ENCODE measurements around the gene CENPS.
A peak's percentile ranks its signal among the peaks of the same experiment; 100 is the strongest.
"Not testable (repeated sequence)": the region's sequence is repeated elsewhere in the genome, so short reads cannot be mapped to it uniquely, and the experiment has no call there.

The CENPS gene

DNA sequence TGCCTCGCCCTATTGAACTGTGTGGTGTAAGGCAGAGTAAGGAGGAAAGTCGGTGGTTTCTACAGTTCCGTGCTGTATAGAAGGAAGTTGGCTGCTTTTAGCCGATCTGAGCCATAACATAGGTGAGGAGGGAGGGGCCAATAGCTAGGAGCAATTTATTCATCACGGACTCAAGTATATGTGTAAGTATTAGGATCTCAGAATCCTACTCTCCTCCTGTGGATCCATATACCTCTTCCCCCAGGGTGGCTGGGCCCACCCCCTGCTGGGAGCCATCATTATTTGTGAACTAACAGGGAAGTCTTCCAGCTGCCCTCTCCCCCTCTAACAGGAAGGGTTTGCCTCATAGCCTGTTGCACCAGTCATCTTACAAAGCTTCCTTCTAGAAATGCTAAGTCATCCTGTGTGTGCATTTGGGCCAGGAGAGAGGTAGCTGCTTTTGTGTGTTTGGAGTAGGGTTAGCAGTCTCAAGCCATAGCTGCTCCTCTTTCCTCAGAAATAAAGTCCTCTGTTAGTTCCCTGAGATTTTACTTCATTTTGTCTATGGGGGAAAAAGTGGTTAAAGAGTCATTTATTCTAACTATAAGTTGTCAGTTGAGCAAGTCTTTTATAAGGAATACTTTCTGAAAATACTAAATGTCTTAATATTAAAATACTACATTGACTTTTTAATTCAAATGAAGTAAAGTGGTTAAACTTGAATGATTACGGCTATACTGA, 14.9 kb upstream of the CENPS start:
- no CpG with 5 or more reads among the region's 6 CpGs for WGBS (ENCODE audit: extremely low coverage, insufficient coverage, insufficient read length)
- peaks cover 2% of the 10 kb centered on the region for H3K9me3 ChIP-seq (ENCODE audit: insufficient read depth, low read depth, low read length)
- peak overlapping the region; percentile 48 for H2BK12ac ChIP-seq (ENCODE audit: low read length)

DNA sequence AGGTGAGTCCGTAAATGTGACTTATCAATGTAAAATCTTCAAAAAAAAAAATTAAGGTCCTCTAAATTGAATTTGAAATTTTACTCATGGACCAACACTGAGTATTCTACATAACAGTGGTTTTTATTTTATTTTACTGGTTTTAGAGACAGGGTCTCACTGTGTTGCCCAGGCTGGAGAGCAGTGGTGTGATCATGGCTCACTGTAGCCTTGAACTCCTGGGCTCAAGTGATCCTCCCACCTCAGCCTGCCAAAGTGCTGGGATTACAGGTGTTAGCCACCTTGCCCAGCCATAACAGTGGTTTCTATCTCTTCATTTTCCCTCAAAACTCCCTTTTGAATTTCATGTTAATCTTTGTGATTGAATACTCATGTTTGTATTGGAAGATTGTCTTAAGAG, 14.3 kb upstream of the CENPS start:
- not testable (repeated sequence) for DNase-seq; H2BK120ac ChIP-seq (ENCODE audit: insufficient read depth, low read length, poor library complexity); H2BK12ac ChIP-seq (ENCODE audit: low read length); H2AK5ac ChIP-seq (ENCODE audit: low read length); H3K14ac ChIP-seq (ENCODE audit: low read length); H2BK5ac ChIP-seq (ENCODE audit: low read depth, low read length, poor library complexity); H4K91ac ChIP-seq (ENCODE audit: low read depth, low read length); H3K4me3 ChIP-seq (ENCODE audit: low read depth, low read length); H4K8ac ChIP-seq (ENCODE audit: low read depth, low read length); H3K9ac ChIP-seq (ENCODE audit: low read length); H3K79me1 ChIP-seq (ENCODE audit: low read length); H3K4me1 ChIP-seq (ENCODE audit: control insufficient read depth in 1 of 2, insufficient read depth in 2 of 2, low read length in 2 of 2); H3K18ac ChIP-seq (ENCODE audit: low read length); H3K4me2 ChIP-seq (ENCODE audit: low read length); H3K79me2 ChIP-seq (ENCODE audit: control insufficient read depth, insufficient read depth, low read length, poor library complexity); H3K4ac ChIP-seq (ENCODE audit: low read depth, low read length); H4K12ac ChIP-seq (ENCODE audit: low read depth, low read length); H2AFZ ChIP-seq (ENCODE audit: insufficient read depth, low read length, poor library complexity); H3K9me3 ChIP-seq (ENCODE audit: insufficient read depth, low read depth, low read length); H3K27me3 ChIP-seq (ENCODE audit: insufficient read depth, low read length); H3K27ac ChIP-seq (ENCODE audit: low read depth, low read length); H3K23ac ChIP-seq (ENCODE audit: low read length)
- no CpG with 5 or more reads among the region's 1 CpG for WGBS (ENCODE audit: extremely low coverage, insufficient coverage, insufficient read length)
- peaks cover 39 to 64% of the 10 kb centered on the region in 2 experiments for H3K36me3 ChIP-seq (ENCODE audit: control insufficient read depth in 1 of 2, insufficient read depth in 2 of 2, low read length in 2 of 2)

More for the DNA sequence above, 14.9 kb upstream of the CENPS start:
- H2BK120ac ChIP-seq (ENCODE audit: insufficient read depth, low read length, poor library complexity) = no peak overlapping the region
- no peak overlapping the region for H2AFZ ChIP-seq (ENCODE audit: insufficient read depth, low read length, poor library complexity)
- H3K4ac ChIP-seq (ENCODE audit: low read depth, low read length) = peak overlapping the region; percentile 83
- H4K12ac ChIP-seq (ENCODE audit: low read depth, low read length) = no peak overlapping the region
- no peaks in the 10 kb centered on the region for H3K79me2 ChIP-seq (ENCODE audit: control insufficient read depth, insufficient read depth, low read length, poor library complexity)
- H3K79me1 ChIP-seq (ENCODE audit: low read length) = no peaks in the 10 kb centered on the region
- H3K4me2 ChIP-seq (ENCODE audit: low read length) = no peak overlapping the region
- H2AK5ac ChIP-seq (ENCODE audit: low read length) = no peak overlapping the region
- H3K27me3 ChIP-seq (ENCODE audit: insufficient read depth, low read length) = no peaks in the 10 kb centered on the region
- DNase-seq = peak in 1 of 2 donors; percentile 13
- H2BK5ac ChIP-seq (ENCODE audit: low read depth, low read length, poor library complexity) = peak overlapping the region; percentile 27
- no peak overlapping the region for H3K4me3 ChIP-seq (ENCODE audit: low read depth, low read length)
- no peak overlapping the region for H3K9ac ChIP-seq (ENCODE audit: low read length)
- H4K8ac ChIP-seq (ENCODE audit: low read depth, low read length) = peak overlapping the region; percentile 71
- no peak overlapping the region for H3K14ac ChIP-seq (ENCODE audit: low read length)
- peaks cover 5% of the 10 kb centered on the region in 2 experiments for H3K4me1 ChIP-seq (ENCODE audit: control insufficient read depth in 1 of 2, insufficient read depth in 2 of 2, low read length in 2 of 2)
- H3K23ac ChIP-seq (ENCODE audit: low read length) = no peak overlapping the region
- H3K27ac ChIP-seq (ENCODE audit: low read depth, low read length) = no peak overlapping the region
- H3K36me3 ChIP-seq (ENCODE audit: control insufficient read depth in 1 of 2, insufficient read depth in 2 of 2, low read length in 2 of 2) = peaks cover 40 to 62% of the 10 kb centered on the region in 2 experiments
- no peak overlapping the region for H3K18ac ChIP-seq (ENCODE audit: low read length)
- H4K91ac ChIP-seq (ENCODE audit: low read depth, low read length) = no peak overlapping the region

DNA sequence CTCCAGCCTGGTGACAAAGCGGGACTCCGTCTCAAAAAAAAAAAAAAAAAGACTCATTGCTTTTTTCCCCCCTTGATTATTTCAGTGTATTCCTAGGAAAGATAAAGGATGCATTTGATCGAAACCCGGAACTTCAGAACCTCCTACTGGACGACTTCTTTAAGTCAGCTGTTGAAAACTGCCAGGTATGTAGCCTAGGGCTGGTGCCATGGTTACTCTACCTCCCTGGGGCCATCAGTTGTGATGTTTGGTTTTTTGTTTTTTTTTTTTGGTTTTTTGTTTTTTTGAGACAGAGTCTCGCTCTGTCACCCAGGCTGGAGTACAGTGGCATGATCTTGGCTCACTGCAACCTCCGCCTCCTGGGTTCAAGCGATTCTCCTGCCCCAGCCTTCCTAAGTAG, 11.5 kb upstream of the CENPS start:
- H3K4ac ChIP-seq (ENCODE audit: low read depth, low read length); H4K8ac ChIP-seq (ENCODE audit: low read depth, low read length); H4K12ac ChIP-seq (ENCODE audit: low read depth, low read length); H3K23ac ChIP-seq (ENCODE audit: low read length); H2BK5ac ChIP-seq (ENCODE audit: low read depth, low read length, poor library complexity); H3K4me1 ChIP-seq (ENCODE audit: control insufficient read depth in 1 of 2, insufficient read depth in 2 of 2, low read length in 2 of 2); H3K27me3 ChIP-seq (ENCODE audit: insufficient read depth, low read length); H2BK12ac ChIP-seq (ENCODE audit: low read length); H3K4me3 ChIP-seq (ENCODE audit: low read depth, low read length); H3K27ac ChIP-seq (ENCODE audit: low read depth, low read length); H3K79me1 ChIP-seq (ENCODE audit: low read length); H3K18ac ChIP-seq (ENCODE audit: low read length); H2BK120ac ChIP-seq (ENCODE audit: insufficient read depth, low read length, poor library complexity); H2AK5ac ChIP-seq (ENCODE audit: low read length); H3K9me3 ChIP-seq (ENCODE audit: insufficient read depth, low read depth, low read length); H3K9ac ChIP-seq (ENCODE audit: low read length); H2AFZ ChIP-seq (ENCODE audit: insufficient read depth, low read length, poor library complexity); H4K91ac ChIP-seq (ENCODE audit: low read depth, low read length); H3K14ac ChIP-seq (ENCODE audit: low read length); H3K79me2 ChIP-seq (ENCODE audit: control insufficient read depth, insufficient read depth, low read length, poor library complexity); H3K4me2 ChIP-seq (ENCODE audit: low read length): not testable (repeated sequence)
- DNase-seq = peak; percentile 68 to 91
- WGBS (ENCODE audit: extremely low coverage, insufficient coverage, insufficient read length) = no CpG with 5 or more reads among the region's 8 CpGs
- peaks cover 30 to 52% of the 10 kb centered on the region in 2 experiments for H3K36me3 ChIP-seq (ENCODE audit: control insufficient read depth in 1 of 2, insufficient read depth in 2 of 2, low read length in 2 of 2)

DNA sequence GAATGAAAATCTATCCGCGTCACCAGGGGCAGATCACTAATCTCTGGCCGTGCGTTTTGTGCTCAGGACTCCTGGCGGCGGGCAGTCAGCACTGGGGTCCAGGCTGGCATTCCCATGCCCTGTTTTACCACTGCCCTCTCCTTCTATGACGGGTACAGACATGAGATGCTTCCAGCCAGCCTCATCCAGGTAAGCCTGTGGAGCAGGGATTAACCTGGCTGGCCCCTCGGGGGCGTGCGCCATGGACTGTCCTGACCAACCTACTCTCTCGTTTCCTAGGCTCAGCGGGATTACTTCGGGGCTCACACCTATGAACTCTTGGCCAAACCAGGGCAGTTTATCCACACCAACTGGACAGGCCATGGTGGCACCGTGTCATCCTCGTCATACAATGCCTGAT, 10.9 kb upstream of the CENPS start:
- no peaks in the 10 kb centered on the region for H3K27me3 ChIP-seq (ENCODE audit: insufficient read depth, low read length)
- H3K4me3 ChIP-seq (ENCODE audit: low read depth, low read length) = no peak overlapping the region
- H3K14ac ChIP-seq (ENCODE audit: low read length) = no peak overlapping the region
- no peak overlapping the region for H3K18ac ChIP-seq (ENCODE audit: low read length)
- peaks cover 28 to 50% of the 10 kb centered on the region in 2 experiments for H3K36me3 ChIP-seq (ENCODE audit: control insufficient read depth in 1 of 2, insufficient read depth in 2 of 2, low read length in 2 of 2)
- H3K27ac ChIP-seq (ENCODE audit: low read depth, low read length) = no peak overlapping the region
- no peak for DNase-seq
- H3K4ac ChIP-seq (ENCODE audit: low read depth, low read length) = no peak overlapping the region
- peaks cover 5% of the 10 kb centered on the region in 2 experiments for H3K4me1 ChIP-seq (ENCODE audit: control insufficient read depth in 1 of 2, insufficient read depth in 2 of 2, low read length in 2 of 2)
- WGBS (ENCODE audit: extremely low coverage, insufficient coverage, insufficient read length) = no CpG with 5 or more reads among the region's 15 CpGs
- no peak overlapping the region for H2AK5ac ChIP-seq (ENCODE audit: low read length)
- no peak overlapping the region for H3K23ac ChIP-seq (ENCODE audit: low read length)
- no peak overlapping the region for H2BK5ac ChIP-seq (ENCODE audit: low read depth, low read length, poor library complexity)
- H3K9ac ChIP-seq (ENCODE audit: low read length) = no peak overlapping the region
- peaks cover 2% of the 10 kb centered on the region for H3K9me3 ChIP-seq (ENCODE audit: insufficient read depth, low read depth, low read length)
- H2BK120ac ChIP-seq (ENCODE audit: insufficient read depth, low read length, poor library complexity) = no peak overlapping the region
- H2AFZ ChIP-seq (ENCODE audit: insufficient read depth, low read length, poor library complexity) = no peak overlapping the region
- H3K79me2 ChIP-seq (ENCODE audit: control insufficient read depth, insufficient read depth, low read length, poor library complexity) = no peaks in the 10 kb centered on the region
- H3K4me2 ChIP-seq (ENCODE audit: low read length) = no peak overlapping the region
- no peaks in the 10 kb centered on the region for H3K79me1 ChIP-seq (ENCODE audit: low read length)
- H4K91ac ChIP-seq (ENCODE audit: low read depth, low read length) = no peak overlapping the region
- H4K8ac ChIP-seq (ENCODE audit: low read depth, low read length) = no peak overlapping the region
- no peak overlapping the region for H2BK12ac ChIP-seq (ENCODE audit: low read length)
- H4K12ac ChIP-seq (ENCODE audit: low read depth, low read length) = no peak overlapping the region
